Activated CD4-positive, CD25-positive, alpha-beta regulatory T cell (primary cell): ENCODE results near the gene PDCD11.

Experiments used
- DNase-seq, 4 experiments: peaks; one replicate each; lab custom pipeline; 2025; lab: John Stamatoyannopoulos, UW

The PDCD11 gene

DNA sequence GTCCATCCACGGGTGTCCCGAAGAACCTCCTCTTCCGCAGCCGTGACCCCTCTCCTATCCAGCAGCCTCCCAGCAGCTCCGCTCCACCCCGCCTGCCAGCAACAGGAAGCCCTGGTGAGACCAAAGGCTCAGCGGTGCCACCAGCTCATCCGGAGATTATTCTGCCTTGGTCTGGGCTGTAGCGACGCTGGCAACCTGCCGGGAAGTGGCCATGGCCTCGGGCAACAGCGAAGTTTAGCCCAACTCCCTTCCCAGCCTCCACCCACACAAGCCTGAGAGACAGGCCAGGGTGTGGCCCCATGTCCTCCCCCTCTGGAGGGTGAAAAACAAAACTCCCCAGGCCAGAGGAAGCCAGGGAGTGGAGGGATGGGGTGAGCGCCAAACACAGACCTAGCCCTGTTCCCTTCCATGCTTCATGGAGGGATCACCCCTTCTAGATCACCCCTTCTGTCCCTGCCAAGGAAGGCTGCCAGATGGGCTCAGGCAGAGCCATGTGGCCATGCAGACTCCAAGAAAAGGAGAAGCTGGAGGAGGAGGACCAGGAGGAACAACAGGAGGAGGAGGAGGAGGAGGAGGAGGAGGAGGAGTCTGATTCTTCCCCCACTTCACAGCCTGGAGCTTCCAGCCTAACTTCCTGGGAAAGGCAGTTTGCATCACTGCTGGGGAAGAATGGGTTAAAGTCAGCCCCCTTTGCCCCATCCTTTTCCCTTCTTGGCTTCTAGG lies 54.8 kb downstream of the PDCD11 start:
- peak in 3 of 4 experiments; percentile 18 to 29 (median 25) for DNase-seq

DNA sequence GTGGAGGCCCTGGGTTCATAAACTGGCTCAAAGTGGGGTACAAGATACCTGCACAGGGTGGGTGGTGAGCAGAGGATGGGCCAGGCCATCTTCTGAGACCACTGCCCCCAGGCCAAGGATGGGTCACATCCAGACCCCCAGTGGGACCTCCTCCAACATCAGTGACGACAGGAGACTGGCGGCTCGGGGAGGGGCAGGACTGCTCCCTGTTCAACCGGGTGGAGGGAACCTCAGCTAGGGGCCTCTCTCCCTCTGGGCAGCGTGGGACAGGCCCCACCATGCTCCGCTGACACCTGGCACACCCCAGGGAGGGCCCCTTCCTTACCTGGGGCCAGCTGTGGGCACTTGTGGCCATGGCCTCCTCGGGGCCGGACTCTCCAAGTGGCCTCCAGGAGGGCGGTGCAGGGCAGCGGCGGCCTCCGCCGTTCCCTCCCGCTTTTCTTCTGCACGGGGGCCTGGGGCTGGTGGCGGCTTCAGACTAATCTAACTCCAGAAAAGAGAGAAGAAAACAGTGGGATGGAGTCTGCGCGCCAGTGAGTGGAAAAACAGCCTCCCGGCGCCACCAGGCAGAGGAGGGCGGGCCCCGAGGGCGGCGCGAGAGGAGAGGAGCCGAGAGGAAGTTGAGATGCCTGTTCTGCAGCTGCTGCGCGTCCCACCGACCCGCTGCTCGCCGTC lies 55.5 kb downstream of the PDCD11 start, which contains the start of gene CALHM2:
TSS of gene CALHM2 (minus strand) at position 540 of the 675 bp plus-strand sequence. CDS start 2,429 bp downstream, outside the sequence.
- peak; percentile 21 to 38 (median 28) for DNase-seq

DNA sequence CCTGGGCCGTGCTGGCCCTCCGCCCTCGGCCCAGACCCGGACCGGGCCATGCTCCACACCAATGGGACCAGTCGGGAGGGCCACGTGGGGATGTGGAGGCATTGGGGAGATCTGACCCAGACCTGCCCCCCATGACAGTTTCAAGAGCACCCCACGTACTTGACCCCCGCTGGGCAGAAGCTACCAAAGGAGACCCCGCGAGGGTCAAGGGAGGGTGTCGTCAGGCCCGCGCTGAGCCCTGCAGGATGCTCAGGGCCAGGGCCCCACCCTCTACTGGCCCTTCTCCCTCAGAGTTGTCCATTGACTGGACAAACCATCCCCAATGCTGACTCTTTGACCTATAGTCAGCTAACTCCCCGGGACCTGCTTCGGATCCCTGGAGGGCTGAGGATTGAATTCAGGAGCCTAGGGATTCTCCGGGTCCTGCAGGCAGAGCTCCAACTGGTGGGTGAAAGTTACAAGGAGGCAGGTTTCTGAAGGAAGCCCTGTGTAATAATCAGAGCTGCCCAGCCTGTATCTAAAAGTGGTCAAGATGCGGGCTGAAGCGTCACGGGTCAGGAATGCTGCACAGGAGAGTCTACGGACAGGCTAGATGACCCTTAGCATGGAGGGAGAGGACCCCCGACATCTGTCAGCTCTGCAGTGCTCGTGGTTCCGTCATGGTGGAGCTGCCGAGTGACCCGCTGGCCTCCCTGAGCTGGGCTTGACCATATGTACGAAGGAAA lies 56.2 kb downstream of the PDCD11 start:
- DNase-seq: no peak

DNA sequence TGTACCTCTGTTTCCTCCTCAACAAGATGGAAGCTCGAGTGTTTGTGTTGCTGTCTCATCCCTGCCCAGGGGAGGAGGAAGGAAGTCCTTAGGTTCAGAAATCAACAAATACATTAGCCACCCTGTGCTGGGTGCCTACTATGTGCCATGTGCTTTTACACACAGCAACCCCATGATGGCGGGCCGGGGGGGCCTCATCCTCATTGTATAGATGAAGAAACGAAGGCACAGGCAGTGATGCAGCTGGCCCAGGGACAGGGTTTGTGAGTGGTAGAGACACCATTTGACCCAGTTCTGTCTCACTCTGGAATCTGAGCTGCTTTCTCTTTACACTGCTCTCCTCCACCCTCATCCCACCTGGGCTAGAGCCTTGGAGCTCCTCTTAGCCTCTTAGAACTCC lies 57.6 kb downstream of the PDCD11 start:
- DNase-seq: no peak

DNA sequence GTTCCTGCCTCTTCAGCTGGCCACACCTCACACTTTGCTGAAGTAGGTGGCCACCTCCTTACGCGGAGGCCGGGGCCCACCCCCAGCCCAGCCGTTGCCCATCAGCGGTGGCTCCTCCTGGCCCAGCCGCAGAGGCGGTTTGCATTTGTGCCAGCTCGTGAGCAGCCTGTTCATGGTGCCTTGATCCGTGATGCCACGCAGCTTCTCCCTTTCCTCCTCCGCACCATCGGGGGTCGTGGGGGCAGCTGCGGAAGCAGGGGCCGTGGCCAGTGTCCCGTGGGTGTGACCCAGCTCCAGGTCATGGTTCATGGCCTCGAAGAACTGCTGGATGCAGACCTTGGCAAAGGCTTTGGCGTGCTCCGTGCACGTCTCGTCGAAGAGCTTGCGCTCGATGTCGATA lies 58.8 kb downstream of the PDCD11 start:
- DNase-seq: no peak

DNA sequence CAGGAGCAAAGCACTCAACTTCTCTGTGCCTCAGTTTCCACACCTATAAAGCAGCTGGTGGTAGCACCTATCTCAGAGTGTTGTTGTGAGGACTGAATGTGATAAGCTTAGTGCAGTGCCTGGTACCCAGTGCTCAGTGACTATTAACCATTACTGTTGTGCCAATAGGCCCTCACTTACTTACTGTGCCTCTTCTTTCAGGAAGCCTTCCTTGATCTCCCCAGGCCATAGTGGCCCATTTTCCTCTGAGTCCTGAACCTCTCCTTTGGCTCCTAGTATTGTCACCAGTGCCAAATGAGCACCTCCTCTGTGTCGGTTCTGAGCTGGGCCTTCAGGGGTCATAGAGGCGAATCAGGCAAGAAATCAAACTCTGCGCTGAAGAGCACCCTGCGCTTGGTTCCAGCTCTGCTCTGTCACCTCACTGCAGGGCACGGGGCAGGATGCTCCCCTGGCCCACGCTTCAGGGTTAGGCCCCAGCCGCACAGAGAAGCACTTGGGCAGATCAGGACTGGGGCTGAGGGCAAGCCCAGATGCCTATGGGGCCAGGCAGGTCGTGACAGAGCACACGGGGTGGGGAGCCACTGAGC lies 59.7 kb downstream of the PDCD11 start:
- no peak for DNase-seq

DNA sequence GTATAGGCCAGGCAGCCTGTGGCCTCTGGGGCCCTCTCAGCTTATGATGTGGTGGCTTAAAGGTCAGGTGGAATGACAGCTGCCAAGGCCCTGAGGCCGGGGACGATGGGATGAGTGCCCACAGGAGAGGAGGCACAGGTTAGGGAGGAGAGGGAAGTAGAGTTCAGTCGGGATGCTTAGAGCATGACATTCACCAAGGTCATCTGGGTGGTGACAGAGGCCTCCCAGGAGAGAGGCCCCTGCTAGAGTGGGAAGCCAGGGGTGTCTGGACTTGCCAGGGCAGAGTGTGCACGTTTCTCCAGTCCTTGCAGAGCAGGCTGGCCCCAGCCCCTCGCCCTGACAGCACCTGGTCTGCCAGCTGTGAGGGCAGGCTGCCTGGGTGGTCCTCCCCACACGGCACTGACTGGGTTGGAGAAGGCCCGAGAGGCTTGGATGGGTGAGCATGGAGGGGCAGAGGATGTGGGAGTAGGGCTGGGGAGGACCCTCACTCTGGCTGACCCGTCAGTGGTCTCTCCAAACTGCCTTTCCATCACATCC lies 60.8 kb downstream of the PDCD11 start:
- no peak for DNase-seq

DNA sequence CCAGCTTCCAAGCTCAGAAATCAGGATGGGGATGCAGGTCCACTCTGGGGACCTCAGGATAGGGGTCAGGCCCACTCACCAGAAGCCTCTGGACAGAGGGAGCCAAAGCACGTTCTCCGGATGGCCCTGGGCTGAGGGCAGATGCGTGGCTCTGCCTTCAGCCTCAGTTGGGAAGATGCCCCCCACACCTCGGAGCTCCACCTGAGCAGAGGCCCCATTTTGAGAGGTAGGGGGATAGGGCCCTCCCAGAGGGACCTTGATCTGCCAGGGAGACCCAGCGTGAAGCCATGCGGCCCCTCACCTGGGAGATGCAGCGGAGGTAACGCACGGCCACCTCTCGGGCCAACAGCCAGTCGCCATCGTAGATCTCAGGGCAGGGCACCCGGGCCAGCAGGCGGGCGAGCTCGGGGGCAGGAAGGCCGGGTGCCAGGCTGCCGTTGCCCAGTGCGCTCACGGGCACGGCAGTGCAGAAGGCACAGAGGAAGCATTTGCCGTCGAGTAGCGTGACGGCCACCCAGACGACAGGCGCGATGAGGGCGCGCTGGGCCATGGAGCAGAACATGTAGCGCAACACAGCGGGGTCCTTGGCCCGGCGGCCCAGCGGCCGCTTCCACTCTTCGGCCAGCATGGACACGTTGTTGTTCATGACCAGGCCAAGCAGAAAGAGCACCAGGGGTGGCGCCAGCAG lies 61.6 kb downstream of the PDCD11 start:
- no peak for DNase-seq

DNA sequence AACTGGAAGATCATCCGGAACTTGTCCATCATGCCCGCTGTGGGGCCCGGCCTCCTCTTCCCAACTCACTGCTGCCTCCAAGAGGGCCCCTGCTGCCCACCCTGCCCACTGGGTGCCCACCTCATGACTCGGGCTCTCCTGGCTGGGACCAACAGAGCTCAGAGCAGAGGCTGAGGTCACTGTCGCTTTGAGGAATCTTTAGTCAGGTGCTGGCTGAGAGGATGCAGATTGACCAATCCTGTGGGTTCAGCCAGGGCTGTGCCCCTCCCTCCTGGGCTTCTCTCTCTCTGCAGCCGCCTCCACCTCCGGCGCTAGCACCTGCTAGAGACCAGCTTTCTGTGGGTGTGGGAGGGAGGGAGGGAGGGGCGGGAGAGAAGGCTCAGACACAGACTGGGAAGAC lies 62.3 kb downstream of the PDCD11 start, which contains the start of gene CALHM1:
TSS of gene CALHM1 (minus strand) at position 181 of the 400 bp plus-strand sequence. CDS start at position 32, 149 bp downstream.
- no peak for DNase-seq

DNA sequence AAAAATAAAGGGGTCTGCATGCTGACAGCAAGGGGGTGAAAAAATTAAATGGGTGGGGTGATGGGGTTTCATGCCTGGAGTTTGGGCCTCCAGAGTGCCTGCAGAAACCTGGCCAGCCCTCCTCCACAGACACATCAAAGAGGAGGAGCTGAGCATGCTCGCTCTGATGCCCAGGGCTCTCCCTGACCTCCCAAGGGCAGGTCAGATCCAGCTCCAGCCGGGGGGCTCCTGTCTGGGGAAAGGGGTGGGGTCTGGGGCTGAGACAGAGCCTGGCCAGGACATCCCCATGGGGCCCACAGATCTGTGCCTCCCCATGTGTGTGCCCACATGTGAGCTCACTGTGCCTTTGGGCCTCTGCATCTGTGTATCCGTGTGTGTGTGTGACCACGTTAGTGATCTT lies 63.2 kb downstream of the PDCD11 start:
- no peak for DNase-seq

DNA sequence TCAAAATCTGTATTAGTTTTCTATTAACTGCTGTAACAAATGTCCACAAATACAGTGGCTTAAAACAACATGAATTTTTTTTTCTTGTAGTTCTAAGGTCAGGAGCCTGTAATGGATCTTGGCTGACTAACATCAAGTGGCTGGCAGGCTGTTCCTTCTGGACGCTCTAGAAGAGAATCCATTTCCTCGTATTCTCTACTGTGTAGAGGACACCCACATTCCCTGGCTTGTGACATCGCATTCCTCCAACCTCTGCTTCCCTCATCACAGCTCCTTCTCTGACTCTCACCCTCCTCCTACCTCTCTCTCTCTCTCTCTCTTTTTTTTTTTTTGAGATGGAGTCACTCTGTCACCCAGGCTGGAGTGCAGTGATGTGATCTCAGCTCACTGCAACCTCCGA lies 67.1 kb downstream of the PDCD11 start:
- no peak for DNase-seq

DNA sequence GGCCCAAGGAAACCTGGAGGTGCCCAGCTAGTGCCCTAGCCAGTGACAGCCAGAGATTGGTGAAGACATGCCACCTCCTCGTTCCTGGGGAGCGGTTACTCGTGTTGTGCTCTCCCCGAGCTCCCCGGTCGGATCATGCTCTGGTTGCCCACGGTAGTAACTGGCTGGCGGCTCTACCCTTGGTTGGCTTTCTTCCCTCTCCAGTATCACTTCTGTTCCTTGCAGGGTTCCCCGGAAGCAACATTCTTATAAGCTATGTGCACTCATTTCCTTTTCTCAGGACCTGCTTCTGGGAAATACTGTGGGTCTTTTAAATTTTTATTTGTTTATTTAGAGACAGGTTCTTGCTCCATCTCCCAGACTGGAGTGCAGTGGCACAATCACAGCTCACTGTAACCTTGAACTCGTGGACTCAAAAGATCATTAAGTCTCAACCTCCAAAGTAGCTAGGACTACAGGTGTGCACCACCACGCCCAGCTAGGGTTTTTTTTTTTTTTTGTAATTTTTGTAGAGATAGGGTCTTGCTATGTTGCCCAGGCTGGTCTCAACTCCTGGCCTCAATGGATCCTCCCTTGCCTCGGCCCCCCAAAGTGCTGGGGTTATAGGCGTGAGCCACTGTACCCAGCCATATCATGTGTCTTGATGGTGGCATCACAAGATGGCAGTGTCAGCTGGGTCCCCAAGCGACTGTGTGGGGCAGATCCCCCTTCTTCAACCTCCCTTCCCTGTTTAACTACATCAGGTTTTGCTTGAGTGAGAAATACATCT lies 69.2 kb downstream of the PDCD11 start:
- DNase-seq: no peak

DNA sequence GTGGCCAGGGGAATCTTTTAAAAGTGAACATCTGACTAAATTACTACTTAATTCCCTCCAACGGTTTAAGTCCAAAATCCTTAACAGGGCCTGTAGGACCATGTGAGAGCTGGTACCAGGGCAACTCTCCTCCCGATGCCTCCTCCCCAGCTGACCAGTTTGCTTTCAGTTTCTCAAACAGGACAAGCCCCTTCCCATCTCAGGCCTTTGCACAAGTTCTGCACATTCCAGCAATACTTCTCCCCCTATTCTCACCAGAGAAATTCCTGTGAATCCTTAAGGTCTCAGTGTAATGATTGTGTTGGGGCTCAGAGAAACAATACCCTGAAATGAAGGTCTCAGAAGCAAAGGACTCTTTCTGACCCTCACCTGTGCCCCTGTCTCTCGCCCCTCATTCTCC lies 70.3 kb downstream of the PDCD11 start:
- no peak for DNase-seq

DNA sequence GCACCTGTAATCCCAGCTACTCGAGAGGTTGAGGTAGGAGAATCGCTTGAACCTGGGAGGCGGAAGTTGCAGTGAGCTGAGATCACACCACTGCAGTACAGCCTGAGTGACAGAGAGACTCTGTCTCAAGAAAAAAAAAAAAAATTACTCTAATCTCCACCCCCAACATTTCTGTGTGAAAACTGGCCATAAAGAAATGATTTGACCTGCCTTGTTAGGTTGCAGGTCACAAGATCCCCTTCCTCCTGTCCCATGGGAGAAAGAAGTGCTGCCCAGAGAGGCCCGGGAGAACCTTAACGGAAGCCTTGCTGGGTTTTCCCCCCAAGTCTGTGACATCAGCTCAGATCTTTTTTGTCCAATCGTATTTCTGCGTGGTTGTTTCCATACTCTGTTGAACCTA lies 71.0 kb downstream of the PDCD11 start:
- DNase-seq: no peak

DNA sequence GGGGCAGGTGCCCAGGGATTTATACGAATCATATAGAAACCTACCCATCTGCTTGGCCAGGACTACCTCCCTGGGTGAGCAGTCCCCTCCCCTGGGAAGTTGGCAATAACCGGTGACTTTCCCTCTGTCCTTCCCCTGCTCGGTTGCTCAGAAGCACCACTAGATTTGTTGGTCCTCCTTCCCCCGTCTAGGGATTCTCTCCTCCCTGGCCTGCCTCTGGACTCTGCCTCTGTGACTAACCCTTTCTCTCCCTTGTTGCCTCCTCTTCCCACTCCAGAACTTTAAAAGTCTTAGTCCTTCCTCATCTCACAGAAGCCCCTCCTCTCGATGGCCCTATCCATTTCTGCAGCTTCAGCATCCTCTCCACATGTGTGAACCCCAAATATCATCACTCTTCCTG lies 72.8 kb downstream of the PDCD11 start:
- DNase-seq: no peak

DNA sequence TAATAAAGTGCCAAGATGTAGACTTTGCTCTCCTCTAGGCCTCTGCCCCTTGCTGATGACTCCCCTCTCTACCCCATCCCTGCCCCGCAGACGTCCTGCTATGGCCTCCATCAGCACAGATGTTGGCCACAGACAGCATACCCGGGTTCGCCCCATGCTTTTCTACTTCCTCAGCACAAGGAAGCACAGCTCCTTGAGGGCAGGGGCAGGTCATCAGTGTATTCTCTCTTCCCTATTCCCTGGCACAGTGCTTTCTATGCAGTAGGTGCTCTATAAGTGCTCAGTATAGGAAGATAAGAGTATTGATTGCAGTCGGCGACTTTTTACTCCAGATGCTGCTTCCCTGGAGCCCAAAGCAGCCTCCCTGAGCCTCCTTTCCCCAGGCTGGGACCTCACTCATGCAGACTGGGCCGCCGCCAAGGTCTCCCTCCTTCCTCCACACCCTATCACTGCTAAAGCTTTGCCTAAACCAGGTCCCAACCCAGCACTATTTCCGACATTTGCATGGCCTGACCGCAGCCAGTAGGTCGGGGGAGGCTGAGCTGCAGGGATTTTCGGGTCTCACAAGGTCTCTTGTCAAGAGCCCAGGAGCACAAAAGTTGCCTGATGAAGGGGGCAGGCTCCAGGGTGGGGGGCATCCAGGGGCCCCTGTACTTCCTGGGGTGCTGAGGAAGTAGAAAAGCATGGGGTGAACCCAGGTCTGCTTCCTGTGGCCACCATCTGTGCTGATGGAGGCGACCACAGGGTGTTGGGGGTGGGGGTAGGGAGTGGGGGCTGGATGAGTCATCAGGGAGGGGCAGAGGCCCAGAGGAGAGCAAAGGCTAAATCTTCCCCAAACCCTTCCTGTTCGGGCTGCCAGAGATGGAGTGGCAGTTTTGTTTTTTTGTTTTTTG lies 74.6 kb downstream of the PDCD11 start:
- DNase-seq: peak in 3 of 4 experiments; percentile 33 to 61 (median 55)

DNA sequence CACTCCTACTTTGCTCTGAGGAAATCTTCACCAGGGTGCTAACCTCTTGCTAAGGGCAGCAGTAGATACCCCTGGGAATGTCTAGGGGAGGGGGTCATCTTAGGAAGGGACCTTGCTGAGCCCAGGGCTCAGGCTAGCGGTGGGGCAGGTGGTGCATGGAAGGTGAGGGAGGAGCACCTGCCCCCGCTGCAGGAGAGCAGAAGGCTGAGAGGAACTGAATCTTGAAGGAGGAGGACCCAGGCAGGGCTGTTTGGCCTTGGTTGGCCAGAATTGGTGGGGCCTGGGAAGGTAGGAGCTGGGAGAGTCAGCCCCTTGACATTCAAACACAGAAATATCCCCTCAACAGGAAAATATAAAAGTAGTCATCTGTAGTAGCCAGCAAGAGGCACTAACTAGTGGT lies 75.6 kb downstream of the PDCD11 start:
- no peak for DNase-seq

DNA sequence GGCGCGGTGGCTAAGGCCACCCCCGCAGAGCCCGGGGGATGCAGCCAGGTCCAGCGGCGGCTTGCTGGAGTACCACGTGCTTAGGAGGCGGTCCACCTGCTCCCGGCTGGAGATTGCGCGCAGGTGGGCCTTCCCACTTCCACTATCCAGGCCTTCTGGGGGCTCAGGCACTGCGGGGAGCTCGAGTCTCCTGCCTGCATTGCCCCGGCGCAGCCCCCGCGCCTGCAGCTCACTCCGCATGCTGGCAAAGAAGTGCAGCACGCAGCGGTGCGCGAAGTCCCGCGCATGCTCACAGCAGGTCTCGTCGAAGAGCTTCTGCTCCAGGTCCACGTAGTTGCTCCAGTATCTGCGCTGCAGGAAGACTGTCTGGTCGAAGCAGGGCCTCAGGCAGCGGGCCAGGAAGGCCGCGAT lies 76.8 kb downstream of the PDCD11 start:
- no peak for DNase-seq

DNA sequence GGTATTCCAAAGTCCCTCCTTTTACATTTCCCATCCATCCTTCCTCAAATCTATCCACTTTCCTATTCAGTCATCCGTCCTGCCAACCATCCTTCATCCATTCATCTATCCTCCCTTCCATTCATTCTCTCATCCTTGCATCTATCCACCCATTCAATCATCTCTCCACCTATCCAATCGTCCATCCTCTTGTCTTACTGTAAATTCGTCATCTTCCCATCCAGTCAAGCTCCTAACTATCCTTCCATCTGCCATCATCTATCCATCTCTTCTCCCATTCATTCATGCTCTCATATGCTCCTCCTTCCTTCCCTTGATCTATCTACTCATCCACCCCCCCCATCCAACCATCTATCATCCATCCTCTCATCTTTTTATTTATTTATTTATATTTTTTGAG lies 77.7 kb downstream of the PDCD11 start:
- no peak for DNase-seq

DNA sequence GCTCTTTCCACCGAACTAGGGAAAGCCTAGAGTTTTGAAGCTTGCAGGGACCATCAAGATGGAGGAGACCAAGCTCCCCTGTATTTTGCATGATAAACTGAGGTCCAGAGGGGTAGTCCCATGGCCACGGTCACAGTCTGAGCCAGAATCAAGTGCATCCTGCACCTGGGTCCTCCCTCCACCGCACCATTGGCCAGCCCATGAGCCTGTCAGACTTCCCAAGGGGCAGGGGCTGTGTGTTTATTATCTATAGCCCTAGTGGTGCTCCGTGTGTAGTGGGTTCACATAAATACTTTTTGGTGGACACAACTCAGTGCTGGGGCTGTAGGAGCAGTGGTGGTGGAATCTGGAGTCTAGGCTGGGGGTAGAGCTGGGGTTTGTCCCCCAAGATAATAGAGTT lies 79.0 kb downstream of the PDCD11 start:
- no peak for DNase-seq
